GM23338 (cell line): ENCODE data around the gene ANKRD13B. TPM values are rescaled to one million over a fixed set of nuclear protein-coding genes. Genes with fewer than 3 reads are reported as not detected.

Experiments used
- ATAC-seq: fragments of 200-7000 bp; cut with Tn5 transposase; 3 replicates; pipeline ENCODE4 v1.9.1; 2020
- DNase-seq: peaks from one replicate; pipeline ENCODE4 v3.0.0-alpha.2; 2015; ENCODE audit warnings: low spot score
- H2AFZ ChIP-seq: fragments of 200-600 bp; sonication (generic); 2 replicates; pipeline ENCODE4 v1.8.0; 2016; ENCODE audit warnings: antibody characterized with exemption, mild to moderate bottlenecking, moderate library complexity
- H3F3A ChIP-seq: fragments of 200-600 bp; sonication (generic); replicated peaks from 2 replicates; pipeline ENCODE4 v1.8.0; 2017; ENCODE audit warnings: antibody characterized with exemption, mixed run types, low read depth
- H3K27ac ChIP-seq: fragments of 200-600 bp; sonication (generic); 2 replicates; pipeline ENCODE4 v1.6.1; 2016; ENCODE audit warnings: low read depth
- H3K27me3 ChIP-seq: fragments of 200-600 bp; sonication (generic); 2 replicates; pipeline ENCODE4 v1.8.0; 2016; ENCODE audit warnings: mild to moderate bottlenecking, mixed run types, moderate library complexity; ENCODE audit not compliant: insufficient read depth
- H3K36me3 ChIP-seq: fragments of 200-600 bp; sonication (generic); 2 replicates; pipeline ENCODE4 v1.8.0; 2016; ENCODE audit warnings: mild to moderate bottlenecking; ENCODE audit not compliant: insufficient read depth
- H3K4me1 ChIP-seq: fragments of 200-600 bp; sonication (generic); 2 replicates; pipeline ENCODE4 v1.8.0; 2016; ENCODE audit warnings: mild to moderate bottlenecking, moderate library complexity; ENCODE audit not compliant: insufficient read depth
- H3K4me2 ChIP-seq: fragments of 200-600 bp; sonication (generic); 2 replicates; pipeline ENCODE4 v1.7.1; 2017; ENCODE audit warnings: mixed run types
- H3K4me3 ChIP-seq: fragments of 200-600 bp; sonication (generic); 2 replicates; pipeline ENCODE4 v1.6.1; 2016; ENCODE audit warnings: mixed run types
- H3K79me2 ChIP-seq: fragments of 200-600 bp; sonication (generic); replicated peaks from 2 replicates; pipeline ENCODE4 v1.8.0; 2017; ENCODE audit warnings: mild to moderate bottlenecking; ENCODE audit not compliant: insufficient read depth
- H3K9me2 ChIP-seq: fragments of 200-600 bp; sonication (generic); 2 replicates; pipeline ENCODE4 v1.8.0; 2017; ENCODE audit not compliant: insufficient read depth
- H4K20me1 ChIP-seq: fragments of 200-600 bp; sonication (generic); replicated peaks from 2 replicates; pipeline ENCODE4 v1.8.0; 2017; ENCODE audit warnings: mild to moderate bottlenecking; ENCODE audit not compliant: insufficient read depth
- H3K27ac Mint-ChIP-seq: 2 replicates; pipeline ENCODE4 v1.8.0; 2020; ENCODE audit warnings: inconsistent platforms, mild to moderate bottlenecking, moderate library complexity, mixed read lengths
- H3K27me3 Mint-ChIP-seq: 3 replicates; pipeline ENCODE4 v1.8.0; 2022; ENCODE audit warnings: low read depth, mild to moderate bottlenecking, moderate library complexity, mixed read lengths, inconsistent platforms; ENCODE audit not compliant: insufficient read depth, poor library complexity
- H3K36me3 Mint-ChIP-seq: 3 replicates; pipeline ENCODE4 v1.8.0; 2021; ENCODE audit warnings: low read depth, mild to moderate bottlenecking, inconsistent platforms, moderate library complexity, mixed read lengths
- H3K4me1 Mint-ChIP-seq: 3 replicates; pipeline ENCODE4 v1.8.0; 2020; ENCODE audit warnings: mild to moderate bottlenecking, inconsistent platforms, mixed read lengths
- H3K4me3 Mint-ChIP-seq: 3 replicates; pipeline ENCODE4 v1.8.0; 2021; ENCODE audit warnings: moderate library complexity, mild to moderate bottlenecking, inconsistent platforms, mixed read lengths
- H3K9me3 Mint-ChIP-seq: 3 replicates; pipeline ENCODE4 v1.8.0; 2020; ENCODE audit warnings: moderate library complexity, mild to moderate bottlenecking, inconsistent platforms, mixed read lengths
- CTCF ChIP-seq, 2 experiments: fragments of 200-600 bp in 1 of 2; sonication (generic) in 1 of 2; conservative IDR thresholded peaks; 2 replicates each; pipeline versions ENCODE4 v1.5.1 to v1.6.1; 2016 to 2017; ENCODE audit warnings: antibody characterized with exemption in 2 of 2, low read depth in 2 of 2, mild to moderate bottlenecking in 2 of 2, moderate library complexity in 1 of 2
- ETS1 ChIP-seq: IDR thresholded peaks from 2 replicates; pipeline ENCODE4 v1.6.1; 2016; ENCODE audit warnings: antibody characterized with exemption
- EZH2 ChIP-seq: fragments of 200-600 bp; sonication (generic); IDR thresholded peaks from one replicate; pipeline ENCODE4 v1.8.0; 2017; ENCODE audit warnings: antibody characterized with exemption, mild to moderate bottlenecking, low read depth; ENCODE audit not compliant: unreplicated experiment
- EZH2phosphoT487 ChIP-seq: fragments of 200-600 bp; sonication (generic); IDR thresholded peaks from one replicate; pipeline ENCODE4 v1.8.1; 2018; ENCODE audit warnings: antibody characterized with exemption; ENCODE audit not compliant: unreplicated experiment
- JUNB ChIP-seq: IDR thresholded peaks from one replicate; pipeline ENCODE4 v1.6.1; 2016; ENCODE audit warnings: antibody characterized with exemption; ENCODE audit not compliant: unreplicated experiment
- NANOG ChIP-seq: IDR thresholded peaks from 2 replicates; pipeline ENCODE4 v1.6.1; 2016; ENCODE audit warnings: antibody characterized with exemption, borderline replicate concordance
- POLR2AphosphoS5 ChIP-seq: IDR thresholded peaks from 2 replicates; pipeline ENCODE4 v1.6.1; 2016; ENCODE audit warnings: antibody characterized with exemption, low read depth
- REST ChIP-seq: IDR thresholded peaks from one replicate; pipeline ENCODE4 v1.6.1; 2018; ENCODE audit warnings: antibody characterized with exemption; ENCODE audit not compliant: unreplicated experiment
- STAT1 ChIP-seq: IDR thresholded peaks from one replicate; pipeline ENCODE4 v1.6.1; 2016; ENCODE audit warnings: antibody characterized with exemption; ENCODE audit not compliant: unreplicated experiment
- ZNF114 ChIP-seq: fragments of 250-450 bp; sonication (Bioruptor Pico); IDR thresholded peaks from 2 replicates; pipeline ENCODE4 v1.5.0; 2020; ENCODE audit warnings: mild to moderate bottlenecking, moderate library complexity
- ZNF331 ChIP-seq: fragments of 250-450 bp; sonication (Bioruptor Pico); IDR thresholded peaks from 2 replicates; pipeline ENCODE4 v1.5.0; 2020; ENCODE audit warnings: low read depth, mild to moderate bottlenecking, moderate library complexity
- ZNF462 ChIP-seq: fragments of 250-450 bp; sonication (Bioruptor Pico); IDR thresholded peaks from 2 replicates; pipeline ENCODE4 v1.5.0; 2020; ENCODE audit warnings: mild to moderate bottlenecking, moderate library complexity
- polyA plus RNA-seq: library from polyadenylated mRNA; unstranded; fragments of >200 nt; fragmentation: Nextera tagmentation; extraction: Ambion mirVana; gene quantifications from 2 replicates; pipeline ENCODE4 v1.2.1, GENCODE V29; 2016
- total RNA-seq: library from RNA; depleted of rRNA; stranded (reverse); fragments of >200 nt; shearing (Covaris generic); gene quantifications from 2 replicates; pipeline ENCODE4 v1.2.3, GENCODE V29; 2014

The ANKRD13B gene
- total and polyA plus RNA-seq, 2 experiments from 2014 or later = 8.2 to 57.4 TPM

- TF ChIP-seq ZNF462 (CRISPR knock-in tag) (no peak), ZNF331 (CRISPR knock-in tag) (no peak), NANOG (no peak), STAT1 (no peak)
Observed at GRCh38 chr17:29652976-29653375, 60.0 kb downstream of the ANKRD13B start (continued).

GRCh38 chr17:29653995-29654714, 61.2 kb downstream of the ANKRD13B start:
- no peak overlapping the region for H3K4me3 Mint-ChIP-seq

More at GRCh38 chr17:29653995-29654714, 61.2 kb downstream of the ANKRD13B start:
- Histone ChIP-seq H2AFZ (no peak overlapping the region), H3K27me3 (no peaks in the 10 kb centered on the region), H3K27ac (no peak overlapping the region), H3K4me3 (no peak overlapping the region), H3F3A (no peaks in the 10 kb centered on the region), H3K36me3 (no peaks in the 10 kb centered on the region), H3K4me2 (no peak overlapping the region), H3K79me2 (no peaks in the 10 kb centered on the region), H4K20me1 (no peaks in the 10 kb centered on the region; the same call in 1 of the 2 replicates), H3K9me2 (no peaks in the 10 kb centered on the region), H3K4me1 (no peaks in the 10 kb centered on the region)
- Mint-ChIP-seq H3K4me1 (no peaks in the 10 kb centered on the region), H3K9me3 (no peaks in the 10 kb centered on the region), H3K27me3 (peaks cover 2% of the 10 kb centered on the region), H3K27ac (no peak overlapping the region), H3K36me3 (no peaks in the 10 kb centered on the region)
- DNase-seq (no peak), ATAC-seq (no peak)
- TF ChIP-seq ETS1 (no peak), EZH2 (no peak), ZNF331 (CRISPR knock-in tag) (no peak), CTCF (conservative IDR thresholded peaks at IDR 0.05; ENCODE audit: low read depth in 2 of 2) (no peak), POLR2AphosphoS5 (no peak), STAT1 (no peak), ZNF114 (no peak), REST (no peak), EZH2phosphoT487 (no peak), JUNB (no peak)
